Hematopoietic multipotent progenitor cell (in vitro differentiated cells): Measurements from ENCODE around the gene SERPIND1. TPM values are rescaled to one million over a fixed set of nuclear protein-coding genes. Genes with fewer than 3 reads are reported as not detected.
A peak's percentile ranks its signal among the peaks of the same experiment; 100 is the strongest.
"Not testable (repeated sequence)": the region's sequence is repeated elsewhere in the genome, so short reads cannot be mapped to it uniquely, and the experiment has no call there.

Experiments
- DNase-seq, 3 donors: peaks; one replicate each; pipeline ENCODE4 v3.0.0-alpha.2; 2011 to 2015; ENCODE audit warnings: low read depth in 2 of 3, low spot score in 2 of 3
- total RNA-seq: library from RNA; depleted of rRNA; stranded (reverse); fragments of >200 nt; gene quantifications from one replicate; pipeline ENCODE4 v1.2.3, GENCODE V29; 2012

SERPIND1 gene
- total RNA-seq, 1 donor: not detected

DNA sequence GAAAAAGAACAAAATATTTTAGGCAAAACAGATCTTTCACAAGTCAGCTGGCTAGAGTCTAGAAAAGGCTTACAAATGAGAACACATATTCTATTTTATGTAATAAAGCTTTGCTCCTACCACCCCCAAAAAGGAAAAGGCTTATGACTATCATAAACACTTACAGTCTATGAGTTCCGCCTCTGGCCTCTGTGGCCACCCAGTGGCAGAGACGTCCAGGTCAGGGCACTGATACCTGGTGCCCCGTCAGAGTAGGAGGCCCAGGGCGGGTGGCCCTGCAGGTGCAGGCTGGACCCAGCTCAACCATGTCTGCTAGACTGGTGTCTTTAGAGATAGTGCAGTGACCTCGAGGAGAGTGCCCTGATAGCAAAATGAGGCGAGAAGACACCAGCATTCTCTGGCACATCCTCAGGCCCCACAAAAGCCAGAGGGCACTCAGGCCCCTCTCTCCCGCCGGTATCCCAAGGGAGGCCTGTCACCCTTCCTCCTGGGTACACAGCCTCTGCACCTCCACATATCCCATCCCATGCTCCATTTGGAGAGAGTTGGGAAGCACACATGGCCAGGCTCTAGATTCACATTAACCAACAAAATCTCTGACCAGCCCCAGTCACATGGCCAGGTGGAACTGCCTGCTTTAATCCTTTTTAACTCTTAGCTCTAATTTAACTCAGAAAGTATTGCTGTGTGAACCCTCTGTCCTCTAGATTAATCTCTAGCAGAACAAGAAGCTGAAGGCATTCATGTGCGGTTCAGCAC lies 27.3 kb upstream of the SERPIND1 start:
- no peak for DNase-seq

DNA sequence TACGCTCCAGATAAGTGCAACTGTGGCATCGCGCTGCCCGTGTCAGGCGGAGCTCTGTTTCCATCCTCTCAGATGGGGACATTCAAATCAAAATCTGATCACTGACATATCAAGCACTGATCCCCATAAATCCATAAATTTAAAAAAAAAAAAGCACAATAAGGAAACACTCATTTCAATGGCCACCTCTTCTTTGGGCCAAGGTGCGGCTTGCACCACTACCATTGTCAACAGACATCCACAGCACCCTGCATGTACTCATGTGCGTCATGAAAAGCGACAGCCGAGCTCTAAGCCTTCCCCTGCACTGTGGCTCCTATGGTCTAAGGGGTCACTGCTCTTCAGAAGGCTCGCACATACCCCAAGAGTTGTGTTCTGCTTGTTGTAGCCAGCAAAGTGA lies 26.7 kb upstream of the SERPIND1 start:
- no peak for DNase-seq

DNA sequence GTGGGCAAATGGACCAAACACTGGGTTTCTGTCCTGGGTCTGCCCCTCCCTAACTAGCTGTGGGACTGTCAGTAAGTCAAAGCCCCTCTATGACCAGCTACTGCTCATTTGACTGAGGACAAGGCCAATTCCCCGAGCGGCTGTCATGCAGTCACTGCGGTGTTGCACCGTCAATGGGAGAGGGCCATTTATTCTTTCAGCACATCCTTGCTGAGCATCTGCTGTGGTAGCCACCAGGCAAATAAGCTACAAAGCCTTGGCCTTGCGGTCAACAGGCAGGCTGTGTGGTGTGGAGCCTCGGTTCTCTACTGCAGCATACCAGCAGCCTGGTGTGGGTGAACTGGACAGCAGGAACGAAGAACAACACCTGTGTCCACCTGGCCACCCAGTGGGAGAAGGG lies 25.8 kb upstream of the SERPIND1 start:
- DNase-seq: no peak

DNA sequence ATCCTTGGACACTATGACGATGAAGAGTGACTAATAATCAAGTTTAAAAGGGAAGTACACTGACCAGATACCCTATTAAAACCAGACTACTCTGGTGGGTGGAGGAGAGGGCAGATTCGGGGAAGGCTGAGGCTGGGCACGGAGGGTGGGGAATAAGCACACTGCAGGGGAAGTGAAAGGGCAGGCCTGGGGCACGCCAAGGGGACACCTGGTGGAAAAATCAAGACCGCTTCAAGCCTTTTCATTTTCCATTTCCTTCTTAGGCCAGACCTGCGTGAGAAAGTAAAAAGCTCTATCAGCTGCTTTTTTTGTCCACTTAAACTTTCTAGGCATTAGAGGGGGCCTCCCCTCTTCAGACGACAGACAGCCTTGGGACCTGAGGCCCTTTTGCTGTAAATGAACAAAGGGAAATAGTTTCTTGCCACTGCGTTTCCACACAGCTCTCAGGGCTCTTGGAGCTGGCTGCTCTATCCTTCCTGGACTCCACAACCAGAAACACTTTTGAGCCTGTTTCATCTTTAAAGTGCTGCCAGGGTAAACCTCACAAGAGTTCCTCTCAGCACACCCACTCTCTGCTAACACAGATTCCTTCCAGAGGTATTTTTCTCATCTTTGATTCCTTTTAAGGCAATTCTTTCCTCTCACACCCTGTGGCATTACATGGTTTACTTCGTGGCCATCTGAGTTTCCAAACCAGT lies 25.0 kb upstream of the SERPIND1 start:
- no peak for DNase-seq

DNA sequence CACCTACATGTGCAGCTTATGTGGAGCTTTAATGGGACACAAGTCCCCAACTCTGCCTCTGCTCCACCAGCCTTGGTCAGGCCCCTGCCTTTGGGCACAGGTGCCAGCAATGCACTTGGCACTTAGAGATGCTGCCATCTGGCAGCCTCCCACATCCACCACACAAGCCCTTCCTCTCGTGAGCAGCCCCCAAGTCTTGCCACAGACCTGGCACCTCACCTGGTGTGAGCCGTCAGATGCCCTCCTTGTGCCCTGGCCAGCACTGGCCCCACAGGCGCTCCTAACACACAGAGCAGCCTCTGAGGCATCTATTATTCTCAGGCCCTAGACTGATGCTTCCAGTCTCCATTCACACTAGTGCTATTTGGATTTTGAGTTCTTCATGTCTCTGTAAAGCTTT lies 24.5 kb upstream of the SERPIND1 start:
- DNase-seq: no peak

DNA sequence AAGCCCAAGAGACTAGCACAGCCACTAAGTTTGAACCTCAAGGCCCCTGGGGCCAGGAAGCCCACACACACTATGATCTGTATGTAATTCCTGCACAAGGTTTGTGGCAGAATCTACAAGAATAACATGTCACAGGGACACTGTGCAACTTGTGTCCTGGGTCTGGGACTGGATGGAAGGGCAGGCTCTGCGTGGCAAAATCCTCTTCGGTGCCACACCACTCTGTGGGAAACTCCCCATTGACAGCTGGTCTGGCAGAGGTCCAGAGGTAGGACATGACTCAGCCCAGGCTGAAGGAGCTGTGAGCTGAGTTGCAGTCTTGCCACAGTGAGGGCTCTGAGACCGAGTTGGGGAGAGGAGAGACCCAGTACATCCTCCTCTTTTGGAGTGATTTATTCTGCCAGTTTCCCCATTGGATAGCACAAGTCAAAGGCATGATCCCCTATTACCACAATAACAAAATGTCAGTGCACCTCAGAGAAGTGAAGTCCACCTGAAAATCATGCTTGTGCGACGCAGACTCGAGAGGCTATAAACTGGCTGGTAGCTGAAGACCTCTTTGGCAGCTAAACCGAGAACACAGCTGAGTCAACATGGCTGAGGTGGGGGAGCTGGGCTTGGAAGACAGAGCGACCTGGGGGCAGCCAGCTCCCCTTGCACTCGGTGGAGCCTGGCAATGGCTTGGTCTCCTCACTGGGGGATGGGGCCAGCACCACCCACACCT lies 23.3 kb upstream of the SERPIND1 start:
- DNase-seq: peak in 2 of 3 donors; percentile 47 to 57

DNA sequence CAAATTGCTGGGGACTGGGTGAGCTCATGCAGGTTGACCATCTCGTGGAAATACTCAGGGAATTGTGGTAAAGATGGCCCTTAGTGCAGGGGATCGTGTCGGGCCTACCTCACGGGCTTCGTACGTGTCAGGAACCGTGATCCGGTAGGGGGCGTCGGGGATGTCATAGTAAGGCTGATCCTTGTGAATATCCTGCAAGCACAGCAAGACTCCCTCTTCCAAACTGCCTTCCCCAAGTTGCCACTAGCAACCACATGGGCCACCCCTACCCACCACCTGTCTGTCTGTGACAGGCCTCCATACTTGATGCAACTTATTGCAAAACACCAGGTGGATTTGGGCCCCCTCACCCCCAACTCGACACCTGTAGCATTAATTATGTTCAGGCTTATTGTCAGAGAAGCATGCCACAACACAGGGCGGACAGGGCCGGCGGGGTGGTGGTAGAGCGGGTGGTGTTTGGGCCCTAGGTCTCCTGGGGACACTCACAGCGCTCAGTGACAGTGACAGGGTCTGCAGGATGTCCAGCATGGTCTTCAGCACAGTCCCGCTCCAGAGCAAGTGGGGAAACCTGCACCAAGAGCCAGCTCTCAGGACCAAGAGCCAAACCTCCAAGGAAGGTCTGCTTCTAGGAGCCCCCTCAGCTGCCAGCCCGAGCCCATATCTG lies 22.6 kb upstream of the SERPIND1 start:
- no peak for DNase-seq

DNA sequence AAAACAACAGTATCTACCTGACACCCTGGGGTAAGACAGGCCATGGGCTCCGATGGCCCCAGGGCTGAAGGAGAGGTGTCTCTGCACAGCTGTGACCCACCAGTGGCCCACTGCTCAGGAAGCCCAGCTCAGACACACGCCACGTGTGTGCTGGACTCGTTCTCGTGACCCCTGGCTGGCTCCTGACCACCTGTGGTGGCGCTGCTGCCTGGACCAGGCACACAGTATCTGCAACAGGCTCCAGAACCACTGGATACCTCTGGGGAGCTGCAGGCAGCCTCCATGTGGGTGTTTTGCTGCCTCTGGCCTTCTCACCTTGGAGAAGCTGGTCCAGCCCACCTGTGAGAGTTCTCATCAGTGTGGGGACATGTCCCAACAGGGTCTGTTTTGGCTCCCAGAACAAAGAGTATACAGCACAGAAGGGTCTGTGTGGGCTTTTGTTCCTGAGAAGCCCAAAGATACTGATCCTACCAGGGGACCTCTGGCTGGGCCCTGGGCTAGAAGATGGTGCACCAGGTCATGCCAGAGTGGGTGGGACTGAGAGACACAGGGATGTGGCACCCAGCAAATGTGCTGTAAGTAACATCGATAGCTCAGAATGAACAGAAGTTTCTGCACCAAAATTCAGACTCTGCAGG lies 21.7 kb upstream of the SERPIND1 start:
- DNase-seq: no peak

DNA sequence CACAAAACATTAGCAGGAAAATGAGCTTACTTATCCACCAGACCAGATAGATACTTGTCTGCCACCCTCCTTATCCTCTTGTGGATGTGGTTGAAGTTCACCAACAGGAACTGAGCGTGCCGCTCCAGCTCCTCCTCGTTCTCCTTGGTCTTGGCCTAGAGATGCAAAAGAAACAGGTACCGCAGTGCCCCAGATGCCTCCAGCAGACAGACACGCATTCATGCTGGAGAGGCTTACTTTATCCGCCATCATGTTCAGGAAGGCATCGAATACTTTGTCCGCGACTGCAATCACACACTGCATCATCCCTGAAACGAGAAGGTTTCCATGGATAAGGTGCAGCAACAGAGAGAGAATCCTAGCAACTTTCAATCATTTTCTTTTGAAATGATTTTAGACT lies 21.0 kb upstream of the SERPIND1 start:
- no peak for DNase-seq

DNA sequence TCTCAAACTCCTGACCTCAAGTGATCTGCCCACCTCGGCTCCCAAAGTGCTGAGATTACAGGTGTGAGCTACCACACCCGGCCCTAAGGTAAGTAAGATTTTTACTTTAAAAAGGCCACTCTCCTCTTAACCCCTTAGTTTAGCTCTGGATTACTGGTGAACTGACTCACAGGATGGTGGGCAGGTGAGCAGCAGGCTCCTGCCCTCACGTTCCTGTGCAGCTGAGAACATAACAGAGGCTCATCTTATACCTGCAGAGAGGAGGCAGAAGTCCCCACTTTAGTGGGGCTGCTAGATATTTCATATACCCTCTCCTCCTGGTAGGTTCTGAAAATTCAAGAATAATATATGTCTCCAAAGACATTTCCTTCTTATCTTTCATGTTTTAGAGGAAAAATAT lies 17.1 kb upstream of the SERPIND1 start:
- DNase-seq: no peak

DNA sequence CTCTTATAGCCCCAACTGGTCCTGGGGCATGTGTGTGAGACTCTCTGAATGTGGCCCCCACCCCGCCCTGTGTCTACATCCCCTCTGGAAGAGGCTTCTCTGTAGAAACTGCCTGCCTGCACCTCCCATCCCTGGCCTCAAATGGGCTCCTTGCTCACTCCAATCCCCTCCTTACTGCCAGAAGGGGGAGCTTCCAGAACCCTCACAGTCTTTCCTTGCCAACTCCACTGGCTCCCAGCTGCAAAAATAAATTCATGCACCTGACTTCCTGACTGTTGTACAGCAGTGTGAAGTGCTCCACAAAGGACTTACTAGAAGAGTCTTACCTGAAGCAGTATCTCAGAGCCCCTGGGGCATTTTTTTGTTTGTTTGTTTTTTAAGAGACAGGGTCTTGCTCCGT lies 15.2 kb upstream of the SERPIND1 start:
- DNase-seq: no peak

DNA sequence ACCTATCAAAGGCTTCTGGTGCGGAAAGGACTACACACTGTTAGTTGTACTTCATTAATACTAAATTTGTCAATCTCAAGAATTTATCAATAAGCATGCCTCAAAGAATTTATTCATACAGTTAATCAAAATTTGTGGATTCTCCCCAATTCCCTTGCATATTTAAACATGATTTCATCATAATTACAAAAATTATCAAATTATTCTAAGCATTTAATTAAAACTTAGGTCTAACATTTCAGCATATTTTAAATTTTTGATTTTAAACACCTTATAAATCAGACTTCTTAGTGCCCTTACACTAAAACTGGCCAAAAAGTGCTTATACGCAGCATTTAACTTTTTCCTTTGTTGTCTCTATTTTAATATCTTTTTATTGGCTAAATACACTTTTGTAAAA lies 13.8 kb upstream of the SERPIND1 start:
- no peak for DNase-seq

DNA sequence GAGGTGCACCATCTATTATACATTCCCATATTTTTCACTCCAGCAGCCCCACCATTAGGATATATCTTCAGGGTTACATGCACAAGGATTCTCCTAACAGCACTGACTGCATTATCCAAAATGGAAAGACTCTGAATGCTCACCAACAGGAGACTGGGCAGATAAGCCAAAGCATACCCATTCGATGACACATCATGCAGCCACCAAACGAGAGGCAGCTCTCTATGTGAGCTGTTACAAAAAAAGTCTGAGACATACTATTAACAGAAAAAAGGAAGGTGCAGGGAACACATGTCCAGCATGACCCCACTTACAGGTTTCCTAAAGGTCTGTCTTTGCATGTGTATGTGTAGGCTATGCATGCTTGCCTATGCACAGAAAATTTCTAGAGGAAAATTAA lies 12.4 kb upstream of the SERPIND1 start:
- DNase-seq: no peak

DNA sequence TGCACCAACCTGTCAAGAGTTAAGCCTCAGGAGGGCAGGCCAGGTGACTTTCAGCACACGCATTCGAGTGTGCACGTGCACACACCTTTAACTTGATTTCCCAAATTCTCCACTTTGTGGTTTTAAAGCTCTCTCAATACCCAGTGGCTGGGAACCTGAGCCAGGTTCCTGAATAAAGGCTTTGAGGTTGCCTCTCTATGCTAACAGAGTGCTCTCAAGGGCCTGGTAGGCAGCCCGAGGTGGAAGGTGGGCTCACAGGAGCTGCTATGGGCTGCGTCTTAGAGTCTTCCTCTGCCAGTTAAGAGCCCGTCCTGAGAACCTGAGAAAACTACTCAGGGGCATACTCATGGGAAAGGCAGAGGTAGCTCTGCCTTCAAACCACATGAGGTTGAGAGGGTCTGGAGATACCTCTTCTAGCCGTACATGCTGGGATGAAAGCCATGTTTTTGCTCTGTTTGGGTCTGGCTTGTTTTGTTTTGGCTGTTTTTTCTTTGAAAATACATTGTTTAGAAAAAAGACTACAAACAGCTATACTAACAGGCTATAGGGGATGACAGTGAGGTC lies 11.6 kb upstream of the SERPIND1 start:
- no peak for DNase-seq

DNA sequence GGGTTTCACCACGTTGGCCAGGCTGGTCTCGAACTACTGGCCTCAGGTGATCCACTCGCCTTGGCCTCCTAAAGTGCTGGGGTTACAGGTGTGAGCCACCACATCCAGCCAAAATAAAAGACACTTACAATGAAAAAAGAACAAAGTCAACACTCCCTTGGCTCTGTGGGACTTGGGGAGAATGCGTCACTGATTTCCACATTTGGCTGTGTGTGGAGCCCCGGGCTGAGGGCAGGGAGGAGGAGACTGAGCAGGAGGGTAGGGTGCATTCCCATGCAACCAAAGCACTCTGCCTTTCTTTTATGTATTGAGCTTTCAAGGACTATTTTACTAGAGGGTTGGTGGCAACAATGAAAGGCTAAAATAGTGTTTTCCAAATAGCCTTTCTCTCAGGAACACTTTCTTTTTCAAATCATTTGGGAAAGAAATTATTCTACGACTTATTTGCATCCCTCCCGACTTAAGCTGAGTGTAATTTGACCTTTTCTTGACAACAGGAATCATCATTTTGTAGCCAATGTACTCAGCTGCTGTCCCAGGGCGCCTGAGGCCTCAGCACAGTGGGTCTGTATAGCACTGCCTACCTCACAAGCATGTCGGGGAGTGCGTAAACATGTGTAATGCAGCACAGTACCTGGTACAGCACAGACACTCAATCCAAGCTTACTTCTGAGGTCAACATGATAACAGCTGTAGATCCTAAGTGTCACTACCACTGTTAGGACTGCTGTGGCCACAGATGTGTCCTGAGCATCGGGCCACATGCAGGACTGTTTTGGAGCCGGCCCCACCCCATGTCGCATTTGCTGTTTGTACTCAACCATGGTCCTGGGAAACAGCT lies 10.1 kb upstream of the SERPIND1 start:
- no peak for DNase-seq

DNA sequence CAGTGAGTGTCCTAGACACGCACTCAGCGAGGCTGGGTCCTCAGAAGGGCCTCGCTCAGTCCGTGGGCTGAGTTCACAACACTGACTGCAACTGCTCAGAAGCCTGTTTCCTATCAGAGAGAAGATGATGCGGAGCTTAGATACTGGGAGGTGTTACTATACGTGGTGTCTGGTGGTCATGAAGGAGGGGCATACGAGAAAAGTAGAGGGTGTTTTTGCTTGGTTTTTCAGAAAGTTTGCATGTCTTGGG lies 9.5 kb upstream of the SERPIND1 start:
- no peak for DNase-seq

DNA sequence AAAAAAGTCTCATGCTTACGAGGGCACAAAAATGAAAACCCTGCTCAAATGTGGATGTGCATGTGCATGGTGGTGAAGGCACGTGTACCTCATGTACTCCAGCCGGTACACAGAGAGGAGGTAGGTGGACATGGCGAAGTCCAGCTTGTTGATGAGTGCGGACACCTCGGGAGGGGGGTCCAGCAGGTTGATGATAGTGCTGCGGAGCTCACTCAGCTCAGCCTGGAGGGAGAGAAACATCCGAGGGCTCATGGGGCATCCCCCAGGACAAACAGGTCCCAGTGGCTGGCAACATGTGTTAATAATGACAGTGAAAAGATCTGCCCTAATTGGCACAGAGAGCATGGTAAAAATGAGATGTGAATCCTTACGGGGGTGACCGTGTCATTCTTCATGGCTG lies 9.2 kb upstream of the SERPIND1 start:
- DNase-seq: no peak

DNA sequence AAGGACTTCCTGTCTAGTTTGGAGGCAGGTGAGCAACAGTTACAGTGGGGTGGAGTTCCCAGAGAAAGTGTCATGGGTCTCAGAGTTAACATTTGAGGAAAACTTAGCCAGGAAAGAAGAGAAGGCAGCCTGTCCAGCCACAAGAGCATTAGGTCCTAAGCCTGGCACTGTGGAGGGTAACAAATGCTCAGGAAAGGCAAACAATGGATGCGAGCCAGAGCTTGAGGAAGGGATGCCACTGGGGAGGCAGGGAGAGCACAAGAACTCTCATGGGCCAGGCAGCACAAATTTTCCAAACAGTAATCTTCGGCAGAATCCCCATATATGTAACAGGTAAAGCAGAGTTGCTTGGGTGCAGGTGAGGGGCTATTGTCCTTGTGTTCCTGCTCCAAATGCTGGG lies 8.0 kb upstream of the SERPIND1 start:
- DNase-seq: no peak

DNA sequence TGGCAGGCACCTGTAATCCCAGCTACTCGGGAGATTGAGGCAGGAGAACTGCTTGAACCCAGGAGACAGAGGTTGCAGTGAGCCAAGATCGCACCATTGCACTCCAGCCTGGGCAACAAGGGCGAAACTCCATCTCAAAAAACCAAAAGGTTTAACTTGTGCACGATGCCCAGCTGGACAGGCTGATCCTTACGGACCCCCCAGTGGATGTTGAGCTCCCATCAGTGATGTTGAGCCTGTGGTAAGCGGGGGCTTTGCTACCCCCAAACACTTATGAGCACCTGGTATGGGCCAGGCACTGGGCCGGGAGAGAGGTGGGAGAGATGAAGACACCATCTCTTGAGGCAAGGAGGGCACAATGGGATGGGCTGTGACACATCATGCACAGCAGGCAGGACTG lies 7.4 kb upstream of the SERPIND1 start:
- DNase-seq: no peak

DNA sequence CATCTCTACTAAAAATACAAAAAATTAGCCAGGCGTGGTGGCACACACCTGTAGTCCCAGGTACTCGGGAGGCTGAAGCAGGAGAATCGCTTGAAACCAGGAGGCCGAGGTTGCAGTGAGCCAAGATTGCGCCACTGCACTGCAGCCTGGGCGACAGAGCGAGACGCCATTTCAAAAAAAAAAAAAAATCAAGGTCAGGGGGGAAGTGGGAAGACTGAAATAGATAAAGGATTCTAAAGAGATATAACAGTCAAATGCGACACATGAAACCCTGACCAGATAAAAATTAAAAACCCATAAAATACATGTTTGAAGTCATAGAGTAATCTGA lies 4.5 kb upstream of the SERPIND1 start:
- not testable (repeated sequence) for DNase-seq
